Measurements from ENCODE around the gene NEK7.

The NEK7 gene

DNA sequence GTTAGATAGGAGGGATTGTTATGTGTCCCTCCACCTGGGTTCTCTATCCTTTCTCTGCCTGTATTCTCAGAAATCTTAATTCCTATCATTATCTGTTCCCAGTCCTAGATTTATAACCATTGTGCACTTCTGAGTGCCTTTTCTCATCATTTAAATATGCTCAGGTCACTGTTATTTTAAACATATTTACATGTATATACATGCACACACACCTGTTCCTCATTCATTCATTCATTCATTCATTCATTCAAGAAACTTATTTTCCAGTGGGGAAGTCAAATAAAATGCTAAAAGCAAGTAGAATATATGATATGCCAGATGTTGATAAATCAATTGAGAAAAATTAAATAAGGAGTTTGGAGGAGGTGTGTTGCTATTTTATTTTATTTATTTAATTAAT, 110.3 kb downstream of the NEK7 start:
- DNase-seq (ENCODE audit: low spot score): no peak
- TF ChIP-seq, protein P1, sequence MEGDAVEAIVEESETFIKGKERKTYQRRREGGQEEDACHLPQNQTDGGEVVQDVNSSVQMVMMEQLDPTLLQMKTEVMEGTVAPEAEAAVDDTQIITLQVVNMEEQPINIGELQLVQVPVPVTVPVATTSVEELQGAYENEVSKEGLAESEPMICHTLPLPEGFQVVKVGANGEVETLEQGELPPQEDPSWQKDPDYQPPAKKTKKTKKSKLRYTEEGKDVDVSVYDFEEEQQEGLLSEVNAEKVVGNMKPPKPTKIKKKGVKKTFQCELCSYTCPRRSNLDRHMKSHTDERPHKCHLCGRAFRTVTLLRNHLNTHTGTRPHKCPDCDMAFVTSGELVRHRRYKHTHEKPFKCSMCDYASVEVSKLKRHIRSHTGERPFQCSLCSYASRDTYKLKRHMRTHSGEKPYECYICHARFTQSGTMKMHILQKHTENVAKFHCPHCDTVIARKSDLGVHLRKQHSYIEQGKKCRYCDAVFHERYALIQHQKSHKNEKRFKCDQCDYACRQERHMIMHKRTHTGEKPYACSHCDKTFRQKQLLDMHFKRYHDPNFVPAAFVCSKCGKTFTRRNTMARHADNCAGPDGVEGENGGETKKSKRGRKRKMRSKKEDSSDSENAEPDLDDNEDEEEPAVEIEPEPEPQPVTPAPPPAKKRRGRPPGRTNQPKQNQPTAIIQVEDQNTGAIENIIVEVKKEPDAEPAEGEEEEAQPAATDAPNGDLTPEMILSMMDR (conservative IDR thresholded peaks at IDR 0.05; ENCODE audit: low read depth): no peak
- CTCF ChIA-PET: no interaction called here
- H3K27ac ChIP-seq: no peak overlapping the region
- POLR2A ChIA-PET (ENCODE audit: low non-redundant PET): no interaction called here

DNA sequence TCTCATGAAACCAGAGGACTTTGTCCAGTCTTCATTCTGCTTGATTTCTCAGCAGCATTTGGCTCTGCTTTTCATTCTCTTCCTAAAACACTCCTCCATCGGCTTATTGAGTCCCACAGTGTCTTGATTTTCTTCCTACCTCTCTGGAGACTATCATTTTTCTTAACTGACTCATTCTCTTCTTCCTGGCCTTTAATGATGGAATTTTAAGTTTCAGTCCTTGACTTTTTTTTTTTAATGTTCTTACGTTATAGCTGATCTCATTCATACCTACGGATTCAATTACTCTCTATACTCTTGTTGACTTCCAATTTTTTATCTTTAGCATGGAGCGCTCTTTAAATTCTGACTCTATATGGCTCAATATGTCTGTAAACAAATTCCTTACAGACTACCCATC, 111.1 kb downstream of the NEK7 start:
- no peak overlapping the region for H3K27ac ChIP-seq
- ChIA-PET CTCF (interaction anchor here (0.6 to 0.7 kb wide), 2 partner anchors 94 to 277 kb away, joined by 3 to 5 read pairs; no protein-coding TSS in a partner anchor), POLR2A (ENCODE audit: low non-redundant PET) (no interaction called here)
- DNase-seq (ENCODE audit: low spot score): peak; percentile 18
- TF ChIP-seq, protein P1 (conservative IDR thresholded peaks at IDR 0.05; ENCODE audit: low read depth): no peak

GRCh38 chr1:198268784-198269645, 112.2 kb downstream of the NEK7 start:
- ChIA-PET POLR2A (ENCODE audit: low non-redundant PET) (no interaction called here), CTCF (interaction anchor here (0.5 to 0.7 kb wide), 3 partner anchors 66 to 276 kb away, joined by 3 read pairs; no protein-coding TSS in a partner anchor)
- TF ChIP-seq, protein P1 (conservative IDR thresholded peaks at IDR 0.05; ENCODE audit: low read depth): no peak
- no peak for DNase-seq (ENCODE audit: low spot score)
- H3K27ac ChIP-seq: no peak overlapping the region

DNA sequence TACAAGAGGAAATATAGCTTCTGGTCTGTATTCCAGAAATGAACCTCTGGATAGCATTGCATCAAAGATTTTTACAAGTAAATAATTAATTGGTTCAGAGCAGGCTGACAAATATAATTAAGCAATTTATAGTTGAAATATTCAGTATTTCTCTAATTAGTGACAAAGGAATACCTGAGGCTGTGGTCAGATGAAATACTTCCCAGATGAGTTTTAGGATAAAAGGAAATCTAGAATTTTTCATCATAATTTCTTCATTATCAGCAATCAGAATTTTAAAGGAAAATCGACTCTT, 112.8 kb downstream of the NEK7 start:
- H3K27ac ChIP-seq: no peak overlapping the region
- CTCF ChIA-PET: interaction anchor here (0.5 to 0.6 kb wide), 2 partner anchors 66 to 70 kb away, joined by 3 read pairs; no protein-coding TSS in a partner anchor
- no peak for DNase-seq (ENCODE audit: low spot score)
- TF ChIP-seq, protein P1 (conservative IDR thresholded peaks at IDR 0.05; ENCODE audit: low read depth): no peak
- POLR2A ChIA-PET (ENCODE audit: low non-redundant PET): no interaction called here

GRCh38 chr1:198270273-198270828, 113.6 kb downstream of the NEK7 start:
- no peak for DNase-seq (ENCODE audit: low spot score)
- no peak overlapping the region for H3K27ac ChIP-seq
- CTCF ChIA-PET: no interaction called here
- TF ChIP-seq, protein P1 (conservative IDR thresholded peaks at IDR 0.05; ENCODE audit: low read depth): no peak
- POLR2A ChIA-PET (ENCODE audit: low non-redundant PET): no interaction called here

DNA sequence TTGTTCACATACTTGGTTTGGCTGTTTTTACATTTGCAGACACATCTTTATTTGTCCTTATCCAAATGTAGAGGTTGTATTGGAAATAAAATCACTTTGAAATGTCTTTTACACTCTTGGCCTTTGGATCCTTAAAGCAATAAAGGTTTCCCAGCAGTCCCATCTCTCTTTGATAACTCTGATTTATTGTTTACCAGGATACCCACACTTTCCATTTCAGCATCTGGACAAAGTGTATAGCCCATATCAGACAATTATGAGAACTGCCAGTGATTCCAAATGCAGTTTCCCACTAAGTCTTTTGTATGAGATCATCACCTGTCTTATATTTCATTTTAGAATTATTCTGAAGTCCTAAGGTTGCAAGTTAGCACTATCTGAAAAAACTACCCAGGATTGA, 114.7 kb downstream of the NEK7 start:
- H3K27ac ChIP-seq: no peak overlapping the region
- ChIA-PET POLR2A (ENCODE audit: low non-redundant PET) (no interaction called here), CTCF (interaction anchor here (0.6 kb wide), 1 partner anchor 730 kb away, joined by 3 read pairs; no protein-coding TSS in a partner anchor)
- TF ChIP-seq, protein P1 (conservative IDR thresholded peaks at IDR 0.05; ENCODE audit: low read depth): no peak
- DNase-seq (ENCODE audit: low spot score): no peak

Data from RWPE1 (cell line).